ENCODE results near the gene PRKCA.

DNA sequence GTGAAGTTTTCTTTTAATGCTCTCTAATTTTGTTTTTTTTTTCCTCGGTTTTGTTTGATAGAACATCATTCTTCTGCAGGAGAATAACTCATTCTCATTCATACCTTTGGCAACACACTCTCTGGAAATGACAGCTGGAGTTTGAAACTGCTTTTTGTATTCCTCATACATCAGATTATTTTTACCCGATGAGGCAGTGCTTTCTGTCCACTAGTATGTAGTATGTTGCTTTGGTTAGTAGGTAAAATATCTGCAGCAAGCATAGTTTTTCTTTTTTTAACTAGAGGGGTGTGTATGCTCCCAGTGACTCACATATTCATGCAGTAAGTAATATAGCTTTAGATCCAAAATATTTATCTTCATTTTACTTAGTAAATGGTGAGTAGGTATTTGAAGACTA, 6.4 kb downstream of the PRKCA start:
- TF ChIP-seq TGIF2 (CRISPR knock-in tag; IDR thresholded peaks at IDR 0.05) (no peak), RCOR1 (IDR thresholded peaks at IDR 0.05; ENCODE audit: borderline replicate concordance in 1 of 2, low read depth in 2 of 2, low read length in 2 of 2) (no peak), SNIP1 (IDR thresholded peaks at IDR 0.05; ENCODE audit: low read depth) (no peak), BHLHE40 (IDR thresholded peaks at IDR 0.05; ENCODE audit: low read length) (no peak), POLR2AphosphoS5 (IDR thresholded peaks at IDR 0.05; ENCODE audit: control insufficient read depth, insufficient read depth, low read depth, low read length) (no peak), POLR2AphosphoS2 (IDR thresholded peaks at IDR 0.05; ENCODE audit: low read length) (no peak), GTF2F1 (IDR thresholded peaks at IDR 0.05; ENCODE audit: low read depth, low read length) (no peak), TBL1XR1 (IDR thresholded peaks at IDR 0.05; ENCODE audit: low read length in 2 of 2) (no peak), SMC3 (conservative IDR thresholded peaks at IDR 0.05; ENCODE audit: insufficient read depth, low read depth, low read length) (no peak)
- TF ChIP-seq, protein P1, sequence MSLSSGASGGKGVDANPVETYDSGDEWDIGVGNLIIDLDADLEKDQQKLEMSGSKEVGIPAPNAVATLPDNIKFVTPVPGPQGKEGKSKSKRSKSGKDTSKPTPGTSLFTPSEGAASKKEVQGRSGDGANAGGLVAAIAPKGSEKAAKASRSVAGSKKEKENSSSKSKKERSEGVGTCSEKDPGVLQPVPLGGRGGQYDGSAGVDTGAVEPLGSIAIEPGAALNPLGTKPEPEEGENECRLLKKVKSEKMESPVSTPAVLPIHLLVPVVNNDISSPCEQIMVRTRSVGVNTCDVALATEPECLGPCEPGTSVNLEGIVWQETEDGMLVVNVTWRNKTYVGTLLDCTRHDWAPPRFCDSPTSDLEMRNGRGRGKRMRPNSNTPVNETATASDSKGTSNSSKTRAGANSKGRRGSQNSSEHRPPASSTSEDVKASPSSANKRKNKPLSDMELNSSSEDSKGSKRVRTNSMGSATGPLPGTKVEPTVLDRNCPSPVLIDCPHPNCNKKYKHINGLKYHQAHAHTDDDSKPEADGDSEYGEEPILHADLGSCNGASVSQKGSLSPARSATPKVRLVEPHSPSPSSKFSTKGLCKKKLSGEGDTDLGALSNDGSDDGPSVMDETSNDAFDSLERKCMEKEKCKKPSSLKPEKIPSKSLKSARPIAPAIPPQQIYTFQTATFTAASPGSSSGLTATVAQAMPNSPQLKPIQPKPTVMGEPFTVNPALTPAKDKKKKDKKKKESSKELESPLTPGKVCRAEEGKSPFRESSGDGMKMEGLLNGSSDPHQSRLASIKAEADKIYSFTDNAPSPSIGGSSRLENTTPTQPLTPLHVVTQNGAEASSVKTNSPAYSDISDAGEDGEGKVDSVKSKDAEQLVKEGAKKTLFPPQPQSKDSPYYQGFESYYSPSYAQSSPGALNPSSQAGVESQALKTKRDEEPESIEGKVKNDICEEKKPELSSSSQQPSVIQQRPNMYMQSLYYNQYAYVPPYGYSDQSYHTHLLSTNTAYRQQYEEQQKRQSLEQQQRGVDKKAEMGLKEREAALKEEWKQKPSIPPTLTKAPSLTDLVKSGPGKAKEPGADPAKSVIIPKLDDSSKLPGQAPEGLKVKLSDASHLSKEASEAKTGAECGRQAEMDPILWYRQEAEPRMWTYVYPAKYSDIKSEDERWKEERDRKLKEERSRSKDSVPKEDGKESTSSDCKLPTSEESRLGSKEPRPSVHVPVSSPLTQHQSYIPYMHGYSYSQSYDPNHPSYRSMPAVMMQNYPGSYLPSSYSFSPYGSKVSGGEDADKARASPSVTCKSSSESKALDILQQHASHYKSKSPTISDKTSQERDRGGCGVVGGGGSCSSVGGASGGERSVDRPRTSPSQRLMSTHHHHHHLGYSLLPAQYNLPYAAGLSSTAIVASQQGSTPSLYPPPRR (CRISPR knock-in tag; IDR thresholded peaks at IDR 0.05; ENCODE audit: borderline replicate concordance): no peak
- TF ChIP-seq, protein P2, sequence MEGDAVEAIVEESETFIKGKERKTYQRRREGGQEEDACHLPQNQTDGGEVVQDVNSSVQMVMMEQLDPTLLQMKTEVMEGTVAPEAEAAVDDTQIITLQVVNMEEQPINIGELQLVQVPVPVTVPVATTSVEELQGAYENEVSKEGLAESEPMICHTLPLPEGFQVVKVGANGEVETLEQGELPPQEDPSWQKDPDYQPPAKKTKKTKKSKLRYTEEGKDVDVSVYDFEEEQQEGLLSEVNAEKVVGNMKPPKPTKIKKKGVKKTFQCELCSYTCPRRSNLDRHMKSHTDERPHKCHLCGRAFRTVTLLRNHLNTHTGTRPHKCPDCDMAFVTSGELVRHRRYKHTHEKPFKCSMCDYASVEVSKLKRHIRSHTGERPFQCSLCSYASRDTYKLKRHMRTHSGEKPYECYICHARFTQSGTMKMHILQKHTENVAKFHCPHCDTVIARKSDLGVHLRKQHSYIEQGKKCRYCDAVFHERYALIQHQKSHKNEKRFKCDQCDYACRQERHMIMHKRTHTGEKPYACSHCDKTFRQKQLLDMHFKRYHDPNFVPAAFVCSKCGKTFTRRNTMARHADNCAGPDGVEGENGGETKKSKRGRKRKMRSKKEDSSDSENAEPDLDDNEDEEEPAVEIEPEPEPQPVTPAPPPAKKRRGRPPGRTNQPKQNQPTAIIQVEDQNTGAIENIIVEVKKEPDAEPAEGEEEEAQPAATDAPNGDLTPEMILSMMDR (IDR thresholded peaks at IDR 0.05 in 2 of 3, conservative IDR thresholded peaks at IDR 0.05 in 1 of 3; ENCODE audit: insufficient read depth in 2 of 3, low read depth in 1 of 3, low read length in 3 of 3): no peak
- TF ChIP-seq, protein P3, sequence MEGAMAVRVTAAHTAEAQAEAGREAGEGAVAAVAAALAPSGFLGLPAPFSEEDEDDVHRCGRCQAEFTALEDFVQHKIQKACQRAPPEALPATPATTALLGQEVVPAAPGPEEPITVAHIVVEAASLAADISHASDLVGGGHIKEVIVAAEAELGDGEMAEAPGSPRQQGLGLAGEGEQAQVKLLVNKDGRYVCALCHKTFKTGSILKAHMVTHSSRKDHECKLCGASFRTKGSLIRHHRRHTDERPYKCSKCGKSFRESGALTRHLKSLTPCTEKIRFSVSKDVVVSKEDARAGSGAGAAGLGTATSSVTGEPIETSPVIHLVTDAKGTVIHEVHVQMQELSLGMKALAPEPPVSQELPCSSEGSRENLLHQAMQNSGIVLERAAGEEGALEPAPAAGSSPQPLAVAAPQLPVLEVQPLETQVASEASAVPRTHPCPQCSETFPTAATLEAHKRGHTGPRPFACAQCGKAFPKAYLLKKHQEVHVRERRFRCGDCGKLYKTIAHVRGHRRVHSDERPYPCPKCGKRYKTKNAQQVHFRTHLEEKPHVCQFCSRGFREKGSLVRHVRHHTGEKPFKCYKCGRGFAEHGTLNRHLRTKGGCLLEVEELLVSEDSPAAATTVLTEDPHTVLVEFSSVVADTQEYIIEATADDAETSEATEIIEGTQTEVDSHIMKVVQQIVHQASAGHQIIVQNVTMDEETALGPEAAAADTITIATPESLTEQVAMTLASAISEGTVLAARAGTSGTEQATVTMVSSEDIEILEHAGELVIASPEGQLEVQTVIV (CRISPR knock-in tag; IDR thresholded peaks at IDR 0.05; ENCODE audit: borderline replicate concordance): no peak
- TF ChIP-seq, protein P4, sequence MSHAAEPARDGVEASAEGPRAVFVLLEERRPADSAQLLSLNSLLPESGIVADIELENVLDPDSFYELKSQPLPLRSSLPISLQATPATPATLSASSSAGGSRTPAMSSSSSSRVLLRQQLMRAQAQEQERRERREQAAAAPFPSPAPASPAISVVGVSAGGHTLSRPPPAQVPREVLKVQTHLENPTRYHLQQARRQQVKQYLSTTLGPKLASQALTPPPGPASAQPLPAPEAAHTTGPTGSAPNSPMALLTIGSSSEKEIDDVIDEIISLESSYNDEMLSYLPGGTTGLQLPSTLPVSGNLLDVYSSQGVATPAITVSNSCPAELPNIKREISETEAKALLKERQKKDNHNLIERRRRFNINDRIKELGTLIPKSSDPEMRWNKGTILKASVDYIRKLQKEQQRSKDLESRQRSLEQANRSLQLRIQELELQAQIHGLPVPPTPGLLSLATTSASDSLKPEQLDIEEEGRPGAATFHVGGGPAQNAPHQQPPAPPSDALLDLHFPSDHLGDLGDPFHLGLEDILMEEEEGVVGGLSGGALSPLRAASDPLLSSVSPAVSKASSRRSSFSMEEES (CRISPR knock-in tag; IDR thresholded peaks at IDR 0.05): no peak
- TF ChIP-seq, protein P5, sequence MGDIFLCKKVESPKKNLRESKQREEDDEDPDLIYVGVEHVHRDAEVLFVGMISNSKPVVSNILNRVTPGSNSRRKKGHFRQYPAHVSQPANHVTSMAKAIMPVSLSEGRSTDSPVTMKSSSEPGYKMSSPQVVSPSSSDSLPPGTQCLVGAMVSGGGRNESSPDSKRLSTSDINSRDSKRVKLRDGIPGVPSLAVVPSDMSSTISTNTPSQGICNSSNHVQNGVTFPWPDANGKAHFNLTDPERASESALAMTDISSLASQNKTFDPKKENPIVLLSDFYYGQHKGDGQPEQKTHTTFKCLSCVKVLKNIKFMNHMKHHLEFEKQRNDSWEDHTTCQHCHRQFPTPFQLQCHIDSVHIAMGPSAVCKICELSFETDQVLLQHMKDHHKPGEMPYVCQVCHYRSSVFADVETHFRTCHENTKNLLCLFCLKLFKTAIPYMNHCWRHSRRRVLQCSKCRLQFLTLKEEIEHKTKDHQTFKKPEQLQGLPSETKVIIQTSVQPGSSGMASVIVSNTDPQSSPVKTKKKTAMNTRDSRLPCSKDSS (IDR thresholded peaks at IDR 0.05; ENCODE audit: low read depth, partially characterized antibody): no peak

Data from K562 (cell line).